ENCODE data around the gene DLG5.

DLG5 gene

GRCh38 chr10:77849039-77849664 lies 77.4 kb downstream of the DLG5 start:
- no peaks in the 10 kb centered on the region for H4K20me1 ChIP-seq (ENCODE audit: low read depth, low read length)
- H3K4me2 ChIP-seq (ENCODE audit: low read depth, low read length, poor library complexity, severe bottlenecking): no peak overlapping the region
- TF ChIP-seq CTCF (IDR thresholded peaks at IDR 0.05; ENCODE audit: insufficient read depth, low read length, poor library complexity, severe bottlenecking) (no peak), EZH2phosphoT487 (conservative IDR thresholded peaks at IDR 0.05; ENCODE audit: low read length) (no peak)
- H2AFZ ChIP-seq (ENCODE audit: low read depth, low read length, severe bottlenecking): no peak overlapping the region
- H3K27ac ChIP-seq (ENCODE audit: low read depth, low read length): no peak overlapping the region
- H3K9ac ChIP-seq (ENCODE audit: low read length): no peak overlapping the region
- H3F3A ChIP-seq (ENCODE audit: insufficient read depth): no peaks in the 10 kb centered on the region
- H3K36me3 ChIP-seq (ENCODE audit: low read length): no peaks in the 10 kb centered on the region
- no peaks in the 10 kb centered on the region for H3K9me3 ChIP-seq (ENCODE audit: insufficient read depth, low read length)
- H3K4me3 ChIP-seq (ENCODE audit: insufficient read depth, low read length, poor library complexity, severe bottlenecking): no peak overlapping the region
- no peaks in the 10 kb centered on the region for H3K27me3 ChIP-seq (ENCODE audit: low read length)
- no peaks in the 10 kb centered on the region for H3K9me2 ChIP-seq (replicated peaks; ENCODE audit: insufficient read depth, low read length)
- H3K79me2 ChIP-seq (ENCODE audit: insufficient read depth, low read length): no peaks in the 10 kb centered on the region

- Histone ChIP-seq H3K9ac (ENCODE audit: low read length) (no peak overlapping the region), H3K9me2 (replicated peaks; ENCODE audit: insufficient read depth, low read length) (no peaks in the 10 kb centered on the region), H3K79me2 (ENCODE audit: insufficient read depth, low read length) (no peaks in the 10 kb centered on the region), H3K9me3 (ENCODE audit: insufficient read depth, low read length) (no peaks in the 10 kb centered on the region), H4K20me1 (ENCODE audit: low read depth, low read length) (no peaks in the 10 kb centered on the region), H3F3A (ENCODE audit: insufficient read depth) (no peaks in the 10 kb centered on the region), H2AFZ (ENCODE audit: low read depth, low read length, severe bottlenecking) (peak overlapping the region; percentile 37), H3K27ac (ENCODE audit: low read depth, low read length) (no peak overlapping the region), H3K36me3 (ENCODE audit: low read length) (no peaks in the 10 kb centered on the region), H3K4me2 (ENCODE audit: low read depth, low read length, poor library complexity, severe bottlenecking) (no peak overlapping the region), H3K4me3 (ENCODE audit: insufficient read depth, low read length, poor library complexity, severe bottlenecking) (no peak overlapping the region), H3K27me3 (ENCODE audit: low read length) (no peaks in the 10 kb centered on the region)
- TF ChIP-seq EZH2phosphoT487 (conservative IDR thresholded peaks at IDR 0.05; ENCODE audit: low read length) (no peak), CTCF (IDR thresholded peaks at IDR 0.05; ENCODE audit: insufficient read depth, low read length, poor library complexity, severe bottlenecking) (peak; percentile 68)
Measured at GRCh38 chr10:77846718-77847311, 79.7 kb downstream of the DLG5 start.

- H3K27ac ChIP-seq (ENCODE audit: low read depth, low read length): no peak overlapping the region
- H3K4me2 ChIP-seq (ENCODE audit: low read depth, low read length, poor library complexity, severe bottlenecking): no peak overlapping the region
- TF ChIP-seq CTCF (IDR thresholded peaks at IDR 0.05; ENCODE audit: insufficient read depth, low read length, poor library complexity, severe bottlenecking): no peak
- no peak for TF ChIP-seq EZH2phosphoT487 (conservative IDR thresholded peaks at IDR 0.05; ENCODE audit: low read length)
Measured at GRCh38 chr10:77845451-77845850, 81.1 kb downstream of the DLG5 start.

More at GRCh38 chr10:77845451-77845850, 81.1 kb downstream of the DLG5 start:
- no peaks in the 10 kb centered on the region for H4K20me1 ChIP-seq (ENCODE audit: low read depth, low read length)
- H2AFZ ChIP-seq (ENCODE audit: low read depth, low read length, severe bottlenecking): no peak overlapping the region
- no peaks in the 10 kb centered on the region for H3K36me3 ChIP-seq (ENCODE audit: low read length)
- H3F3A ChIP-seq (ENCODE audit: insufficient read depth): no peaks in the 10 kb centered on the region
- no peaks in the 10 kb centered on the region for H3K9me2 ChIP-seq (replicated peaks; ENCODE audit: insufficient read depth, low read length)
- H3K79me2 ChIP-seq (ENCODE audit: insufficient read depth, low read length): no peaks in the 10 kb centered on the region
- no peaks in the 10 kb centered on the region for H3K9me3 ChIP-seq (ENCODE audit: insufficient read depth, low read length)
- H3K9ac ChIP-seq (ENCODE audit: low read length): no peak overlapping the region
- no peaks in the 10 kb centered on the region for H3K27me3 ChIP-seq (ENCODE audit: low read length)
- no peak overlapping the region for H3K4me3 ChIP-seq (ENCODE audit: insufficient read depth, low read length, poor library complexity, severe bottlenecking)

All from SU-DHL-6 (cell line).